ENCODE data around the gene FMN1.

Gene FMN1

DNA sequence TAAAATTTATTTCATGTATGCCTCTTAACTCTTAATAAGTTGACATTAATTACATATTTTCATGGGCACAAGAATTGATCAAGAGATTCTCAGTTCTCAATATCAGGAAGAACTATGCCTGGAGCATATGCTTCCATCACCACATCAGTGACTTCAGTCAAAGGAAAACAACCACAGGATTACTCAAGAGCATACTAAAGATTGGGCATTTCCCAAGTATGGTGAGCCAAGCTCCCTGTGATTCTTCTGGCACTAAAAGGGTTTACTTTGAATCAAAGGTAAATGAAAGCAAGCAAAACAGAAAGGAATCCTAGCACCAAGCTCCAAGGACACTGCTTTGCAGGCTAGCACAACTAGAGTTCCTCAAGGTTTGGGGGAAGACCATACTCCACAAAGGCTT is 44.6 kb downstream of the FMN1 start:
- POLR2A ChIA-PET (ENCODE audit: low non-redundant PET), result no interaction called here
- no peak overlapping the region for H3K27ac ChIP-seq
- DNase-seq (ENCODE audit: low spot score), result no peak
- CTCF ChIA-PET, result no interaction called here
- TF ChIP-seq, protein P1, sequence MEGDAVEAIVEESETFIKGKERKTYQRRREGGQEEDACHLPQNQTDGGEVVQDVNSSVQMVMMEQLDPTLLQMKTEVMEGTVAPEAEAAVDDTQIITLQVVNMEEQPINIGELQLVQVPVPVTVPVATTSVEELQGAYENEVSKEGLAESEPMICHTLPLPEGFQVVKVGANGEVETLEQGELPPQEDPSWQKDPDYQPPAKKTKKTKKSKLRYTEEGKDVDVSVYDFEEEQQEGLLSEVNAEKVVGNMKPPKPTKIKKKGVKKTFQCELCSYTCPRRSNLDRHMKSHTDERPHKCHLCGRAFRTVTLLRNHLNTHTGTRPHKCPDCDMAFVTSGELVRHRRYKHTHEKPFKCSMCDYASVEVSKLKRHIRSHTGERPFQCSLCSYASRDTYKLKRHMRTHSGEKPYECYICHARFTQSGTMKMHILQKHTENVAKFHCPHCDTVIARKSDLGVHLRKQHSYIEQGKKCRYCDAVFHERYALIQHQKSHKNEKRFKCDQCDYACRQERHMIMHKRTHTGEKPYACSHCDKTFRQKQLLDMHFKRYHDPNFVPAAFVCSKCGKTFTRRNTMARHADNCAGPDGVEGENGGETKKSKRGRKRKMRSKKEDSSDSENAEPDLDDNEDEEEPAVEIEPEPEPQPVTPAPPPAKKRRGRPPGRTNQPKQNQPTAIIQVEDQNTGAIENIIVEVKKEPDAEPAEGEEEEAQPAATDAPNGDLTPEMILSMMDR (conservative IDR thresholded peaks at IDR 0.05; ENCODE audit: low read depth), result no peak

DNA sequence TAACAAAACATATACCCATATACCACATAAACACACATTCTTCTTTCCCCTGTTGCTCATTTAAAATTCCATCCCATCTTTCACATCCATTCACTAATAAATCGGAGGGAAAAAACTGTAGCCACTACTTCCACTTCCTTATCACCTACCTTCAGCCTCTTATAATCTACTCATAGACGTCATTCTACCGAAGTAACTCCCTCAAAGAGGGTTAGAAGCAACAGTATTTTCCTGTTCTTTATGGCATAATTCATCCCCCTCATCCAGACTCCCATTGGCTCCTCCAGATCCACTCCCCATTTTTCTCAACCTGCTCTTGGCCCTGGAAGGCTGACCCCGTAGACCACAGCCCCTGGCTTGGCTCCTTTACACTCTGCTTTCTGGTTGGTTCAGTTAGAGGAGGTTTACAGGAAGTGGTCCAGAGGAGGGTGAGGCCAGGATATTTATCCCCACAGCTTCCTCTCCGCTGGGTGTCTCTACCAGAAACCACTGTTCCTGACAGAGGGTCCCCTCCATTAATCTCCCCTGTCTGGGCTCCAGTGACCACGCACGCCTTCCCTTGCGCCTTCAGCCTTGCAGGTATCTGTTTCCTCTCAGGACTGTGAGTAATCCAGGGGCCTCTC is 46.3 kb downstream of the FMN1 start:
- TF ChIP-seq, protein P1 (conservative IDR thresholded peaks at IDR 0.05; ENCODE audit: low read depth), result no peak
- ChIA-PET CTCF (no interaction called here), POLR2A (ENCODE audit: low non-redundant PET) (no interaction called here)
- H3K27ac ChIP-seq, result no peak overlapping the region
- DNase-seq (ENCODE audit: low spot score), result no peak

DNA sequence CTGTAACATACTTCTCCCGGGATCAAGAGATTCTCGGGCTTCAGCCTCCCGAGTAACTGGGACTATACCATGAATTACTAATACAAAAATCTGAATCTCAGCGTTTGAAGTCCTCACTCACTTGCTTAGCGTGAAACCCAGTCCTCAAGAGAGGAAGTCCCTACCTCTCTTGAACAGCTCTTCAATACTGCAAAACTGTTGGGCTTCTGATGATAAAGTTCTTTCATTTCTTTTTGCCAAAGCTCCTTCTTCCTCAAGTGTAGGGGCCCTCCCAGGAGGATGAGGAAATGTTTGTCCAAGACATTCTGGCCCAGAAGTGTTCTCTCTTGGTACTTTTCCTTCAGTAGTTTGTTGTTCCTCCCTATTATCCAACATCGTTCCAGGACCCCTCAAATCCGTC is 48.5 kb downstream of the FMN1 start:
- CTCF ChIA-PET, result interaction anchor here (0.7 kb wide), 1 partner anchor 37 kb away, joined by 3 read pairs; no protein-coding TSS in a partner anchor
- POLR2A ChIA-PET (ENCODE audit: low non-redundant PET), result no interaction called here
- TF ChIP-seq, protein P1 (conservative IDR thresholded peaks at IDR 0.05; ENCODE audit: low read depth), result no peak
- DNase-seq (ENCODE audit: low spot score), result no peak
- H3K27ac ChIP-seq, result no peak overlapping the region

DNA sequence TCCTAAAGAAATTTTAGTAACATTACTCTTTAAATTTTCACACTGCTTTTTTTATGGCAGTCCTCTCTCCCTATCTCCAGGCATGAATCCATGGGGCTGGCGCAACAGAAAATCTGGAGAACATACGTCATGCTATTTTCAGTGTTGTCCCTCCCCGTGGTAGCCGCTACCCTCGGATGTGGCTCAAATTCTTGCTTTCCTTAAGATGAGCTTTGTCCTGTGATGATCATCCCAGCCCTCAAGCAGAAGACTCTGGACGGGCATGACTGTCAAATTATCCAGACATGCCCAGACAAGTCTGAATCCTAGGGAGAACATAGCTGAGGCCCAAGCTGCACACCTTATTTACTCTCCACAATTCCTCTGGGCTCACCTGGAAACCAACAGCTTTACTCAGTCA is 49.1 kb downstream of the FMN1 start:
- ChIA-PET POLR2A (ENCODE audit: low non-redundant PET) (interaction anchor here (0.5 to 0.6 kb wide), 3 partner anchors 49 to 585 kb away, joined by 3 to 5 read pairs (median 4); partner anchors contain the start of gene FMN1), CTCF (interaction anchor here (0.7 kb wide), 2 partner anchors 38 to 132 kb away, joined by 3 to 6 read pairs; no protein-coding TSS in a partner anchor)
- H3K27ac ChIP-seq, result no peak overlapping the region
- TF ChIP-seq, protein P1 (conservative IDR thresholded peaks at IDR 0.05; ENCODE audit: low read depth), result no peak
- peak; percentile 87 for DNase-seq (ENCODE audit: low spot score)

DNA sequence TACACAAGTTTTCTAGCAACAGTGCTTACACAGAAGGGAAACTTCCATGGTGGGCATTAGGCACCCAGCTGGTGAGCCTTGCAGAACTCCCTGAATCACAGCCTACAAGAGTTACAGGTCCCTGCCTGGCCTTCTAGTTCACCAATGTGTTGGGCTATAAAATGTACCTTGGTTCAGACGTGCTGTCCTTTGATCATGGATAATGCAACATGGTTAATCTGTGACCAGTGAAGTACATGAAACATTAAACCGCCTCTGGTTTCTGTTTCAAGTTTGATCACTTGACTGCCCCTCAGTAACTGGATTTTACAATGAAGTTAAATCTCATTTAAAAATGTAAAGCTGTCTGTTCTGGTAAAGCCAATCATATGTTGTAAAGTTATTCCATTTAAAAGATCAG is 51.8 kb downstream of the FMN1 start:
- TF ChIP-seq, protein P1 (conservative IDR thresholded peaks at IDR 0.05; ENCODE audit: low read depth), result no peak
- ChIA-PET POLR2A (ENCODE audit: low non-redundant PET) (no interaction called here), CTCF (interaction anchor here (0.6 to 0.7 kb wide), 2 partner anchors 119 to 572 kb away, joined by 3 to 5 read pairs; no protein-coding TSS in a partner anchor)
- H3K27ac ChIP-seq, result no peak overlapping the region
- no peak for DNase-seq (ENCODE audit: low spot score)

DNA sequence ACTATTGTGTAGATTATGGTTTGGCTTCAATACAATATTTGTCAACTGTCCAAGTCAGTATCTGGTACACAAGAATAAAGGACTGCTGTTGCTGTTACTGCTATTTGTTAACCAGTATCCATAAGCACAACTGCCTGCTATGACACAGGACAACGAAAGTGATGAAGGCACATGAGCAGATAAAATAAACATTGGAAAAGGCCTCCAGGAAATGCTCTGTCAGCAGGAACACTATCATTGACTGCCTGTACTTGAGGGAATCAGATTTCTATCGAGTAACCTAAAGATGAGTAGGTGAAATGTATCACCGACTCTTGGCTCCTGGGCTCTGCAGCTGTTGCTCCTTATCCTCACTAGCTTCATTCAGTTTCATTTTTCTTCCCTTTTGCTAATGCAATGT is 56.5 kb downstream of the FMN1 start:
- ChIA-PET CTCF (interaction anchor here (1.6 kb wide), 1 partner anchor 51 kb away, joined by 5 read pairs; no protein-coding TSS in a partner anchor), POLR2A (ENCODE audit: low non-redundant PET) (no interaction called here)
- TF ChIP-seq, protein P1 (conservative IDR thresholded peaks at IDR 0.05; ENCODE audit: low read depth), result no peak
- DNase-seq (ENCODE audit: low spot score), result no peak
- H3K27ac ChIP-seq, result no peak overlapping the region
